Esophagus muscularis mucosa (tissue), 3 donors: Measurements from ENCODE around the gene DDRGK1.

Source experiments
- CTCF ChIP-seq, 3 experiments: fragments of 200-600 bp in 2 of 3; fragments of 450-650 bp in 1 of 3; sonication (generic) in 2 of 3; IDR thresholded peaks; one replicate each; pipeline ENCODE4 v1.5.1; 2017 to 2019; ENCODE audit warnings: antibody characterized with exemption in 3 of 3, mild to moderate bottlenecking in 2 of 3, moderate library complexity in 1 of 3
- POLR2A ChIP-seq: fragments of 450-650 bp; IDR thresholded peaks from one replicate; pipeline ENCODE4 v1.6.1; 2017; ENCODE audit warnings: antibody characterized with exemption, moderate library complexity, mild to moderate bottlenecking, low read depth
- POLR2AphosphoS5 ChIP-seq, 2 donors: sonication (generic); formaldehyde crosslinking; IDR thresholded peaks; one replicate each; pipeline ENCODE4 v1.6.1; 2017; ENCODE audit warnings: antibody characterized with exemption in 2 of 2

- TF ChIP-seq CTCF (IDR thresholded peaks at IDR 0.05): no peak
- TF ChIP-seq POLR2A: no peak
- no peak for TF ChIP-seq POLR2AphosphoS5 (IDR thresholded peaks at IDR 0.05)
Measured at GRCh38 chr20:3162080-3162611, 42.3 kb downstream of the DDRGK1 start.
